IPS-18a (cell line): ENCODE results near the gene PCDHB14.
"Not testable (repeated sequence)": the region's sequence is repeated elsewhere in the genome, so short reads cannot be mapped to it uniquely, and the experiment has no call there.

Experiments
- H3K27ac ChIP-seq: one replicate; pipeline ENCODE4 v1.5.1; 2013; ENCODE audit warnings: low read length
- H3K27me3 ChIP-seq: one replicate; pipeline ENCODE4 v1.6.1; 2013; ENCODE audit warnings: mild to moderate bottlenecking, low read length; ENCODE audit not compliant: control insufficient read depth, insufficient read depth
- H3K36me3 ChIP-seq: one replicate; pipeline ENCODE4 v1.6.1; 2013; ENCODE audit warnings: low read depth, low read length; ENCODE audit not compliant: control insufficient read depth
- H3K4me1 ChIP-seq: one replicate; pipeline ENCODE4 v1.6.1; 2013; ENCODE audit warnings: low read depth, low read length; ENCODE audit not compliant: control insufficient read depth
- H3K4me3 ChIP-seq: one replicate; pipeline ENCODE4 v1.5.1; 2013; ENCODE audit warnings: low read length
- H3K9ac ChIP-seq: one replicate; pipeline ENCODE4 v1.6.1; 2013; ENCODE audit warnings: mild to moderate bottlenecking, low read length, moderate library complexity
- H3K9me3 ChIP-seq: one replicate; pipeline ENCODE4 v1.6.1; 2013; ENCODE audit warnings: low read depth, low read length; ENCODE audit not compliant: control insufficient read depth

Gene PCDHB14

GRCh38 chr5:141189131-141189530, 34.0 kb upstream of the PCDHB14 start:
- H3K27me3 ChIP-seq, H3K27ac ChIP-seq, H3K9me3 ChIP-seq, H3K4me3 ChIP-seq, H3K36me3 ChIP-seq, H3K9ac ChIP-seq, H3K4me1 ChIP-seq: not testable (repeated sequence)

- H3K9me3 ChIP-seq: peaks cover 11% of the 10 kb centered on the region
- no peaks in the 10 kb centered on the region for H3K4me1 ChIP-seq
- no peak within 1 kb of the TSS for H3K27ac ChIP-seq
- no peaks in the 10 kb centered on the region for H3K36me3 ChIP-seq
- H3K9ac ChIP-seq: no peak within 1 kb of the TSS
- peak within 1 kb of the TSS; percentile 46 for H3K4me3 ChIP-seq
- no peaks in the 10 kb centered on the region for H3K27me3 ChIP-seq
Measured at GRCh38 chr5:141192110-141192725, 30.9 kb upstream of the PCDHB14 start, which contains the start of gene PCDHB10. TSS of gene PCDHB10 (plus strand) at chr5:141192353. CDS start at chr5:141192553, 200 bp downstream.

- H3K27ac ChIP-seq, H3K9ac ChIP-seq, H3K4me1 ChIP-seq, H3K27me3 ChIP-seq, H3K36me3 ChIP-seq, H3K4me3 ChIP-seq: not testable (repeated sequence)
- H3K9me3 ChIP-seq: peaks cover 11% of the 10 kb centered on the region
Measured at GRCh38 chr5:141194332-141194731, 28.8 kb upstream of the PCDHB14 start.

GRCh38 chr5:141196363-141196762, 26.8 kb upstream of the PCDHB14 start:
- Histone ChIP-seq H3K4me1 (no peaks in the 10 kb centered on the region), H3K4me3 (no peak overlapping the region), H3K36me3 (no peaks in the 10 kb centered on the region), H3K9me3 (peaks cover 11% of the 10 kb centered on the region), H3K9ac (no peak overlapping the region), H3K27me3 (no peaks in the 10 kb centered on the region), H3K27ac (no peak overlapping the region)

- Histone ChIP-seq H3K4me3 (no peak within 1 kb of the TSS), H3K4me1 (no peaks in the 10 kb centered on the region), H3K27ac (no peak within 1 kb of the TSS), H3K36me3 (no peaks in the 10 kb centered on the region), H3K9ac (no peak within 1 kb of the TSS), H3K27me3 (no peaks in the 10 kb centered on the region), H3K9me3 (peaks cover 8% of the 10 kb centered on the region)
Measured at GRCh38 chr5:141199359-141200235, 23.5 kb upstream of the PCDHB14 start, which contains the start of gene PCDHB11. TSS of gene PCDHB11 (plus strand) at chr5:141199627. CDS start at chr5:141199775, 148 bp downstream.

- H3K9me3 ChIP-seq, H3K36me3 ChIP-seq, H3K27me3 ChIP-seq: not testable (repeated sequence)
Measured at GRCh38 chr5:141201126-141201525, 22.0 kb upstream of the PCDHB14 start.

GRCh38 chr5:141201646-141202045, 21.5 kb upstream of the PCDHB14 start:
- not testable (repeated sequence) for H3K27ac ChIP-seq, H3K36me3 ChIP-seq, H3K4me3 ChIP-seq, H3K9ac ChIP-seq, H3K4me1 ChIP-seq, H3K9me3 ChIP-seq, H3K27me3 ChIP-seq

More at GRCh38 chr5:141201126-141201525, 22.0 kb upstream of the PCDHB14 start:
- not testable (repeated sequence) for H3K4me3 ChIP-seq, H3K9ac ChIP-seq, H3K4me1 ChIP-seq, H3K27ac ChIP-seq

- H3K4me3 ChIP-seq: peak within 1 kb of the TSS; percentile 31
Measured at GRCh38 chr5:141208478-141208877, 14.7 kb upstream of the PCDHB14 start, which contains the start of gene PCDHB12. TSS of gene PCDHB12 (plus strand) at chr5:141208719. CDS start at chr5:141208908, 189 bp downstream.

GRCh38 chr5:141210281-141210680, 12.9 kb upstream of the PCDHB14 start:
- H3K27ac ChIP-seq, H3K4me1 ChIP-seq, H3K9ac ChIP-seq, H3K36me3 ChIP-seq, H3K27me3 ChIP-seq, H3K4me3 ChIP-seq, H3K9me3 ChIP-seq: not testable (repeated sequence)

More at GRCh38 chr5:141208478-141208877, 14.7 kb upstream of the PCDHB14 start, which contains the start of gene PCDHB12:
- Histone ChIP-seq H3K27ac (no peak within 1 kb of the TSS), H3K9ac (no peak within 1 kb of the TSS), H3K4me1 (no peaks in the 10 kb centered on the region), H3K27me3 (no peaks in the 10 kb centered on the region), H3K9me3 (no peaks in the 10 kb centered on the region), H3K36me3 (no peaks in the 10 kb centered on the region)

- H3K36me3 ChIP-seq, H3K4me3 ChIP-seq, H3K27me3 ChIP-seq: not testable (repeated sequence)
Measured at GRCh38 chr5:141210849-141211248, 12.3 kb upstream of the PCDHB14 start.

GRCh38 chr5:141213656-141214339, 9.3 kb upstream of the PCDHB14 start, which contains the start of gene PCDHB13:
TSS of gene PCDHB13 (plus strand) at chr5:141213919. CDS start at chr5:141214124, 205 bp downstream.
- H3K36me3 ChIP-seq, H3K9ac ChIP-seq, H3K9me3 ChIP-seq, H3K27ac ChIP-seq, H3K4me3 ChIP-seq, H3K27me3 ChIP-seq, H3K4me1 ChIP-seq: not testable (repeated sequence)

More at GRCh38 chr5:141210849-141211248, 12.3 kb upstream of the PCDHB14 start:
- H3K9ac ChIP-seq, H3K27ac ChIP-seq, H3K4me1 ChIP-seq, H3K9me3 ChIP-seq: not testable (repeated sequence)
